HTR-8/SVneo (cell line): ENCODE data around the gene AGTRAP.
A peak's percentile ranks its signal among the peaks of the same experiment; 100 is the strongest.

Source experiments
- DNase-seq: peaks from one replicate; pipeline ENCODE4 v3.0.0; 2011; ENCODE audit warnings: low spot score, mixed read lengths; ENCODE audit not compliant: insufficient read length
- FAIRE-seq: peaks from 2 replicates; lab custom pipeline; 2011; peaks lifted over from hg19 to GRCh38; lab: Jason Lieb, UNC

The AGTRAP gene

GRCh38 chr1:11704691-11705475 is 31.1 kb upstream of the AGTRAP start:
- no peak for DNase-seq
- no peak for FAIRE-seq

- no peak for FAIRE-seq
- no peak for DNase-seq
Measured at GRCh38 chr1:11705596-11705995, 30.3 kb upstream of the AGTRAP start.

GRCh38 chr1:11706292-11706691 is 29.6 kb upstream of the AGTRAP start:
- FAIRE-seq (no peak), DNase-seq (no peak)

GRCh38 chr1:11707621-11708276 is 28.2 kb upstream of the AGTRAP start:
- DNase-seq (no peak), FAIRE-seq (no peak)

GRCh38 chr1:11708554-11709350 is 27.2 kb upstream of the AGTRAP start:
- FAIRE-seq (no peak), DNase-seq (no peak)

GRCh38 chr1:11711490-11711889 is 24.4 kb upstream of the AGTRAP start:
- no peak for FAIRE-seq
- DNase-seq = no peak

- FAIRE-seq = no peak
- no peak for DNase-seq
Measured at GRCh38 chr1:11712285-11712684, 23.7 kb upstream of the AGTRAP start.

GRCh38 chr1:11713095-11713494 is 22.8 kb upstream of the AGTRAP start:
- no peak for FAIRE-seq
- DNase-seq = no peak

GRCh38 chr1:11714831-11715575 is 20.9 kb upstream of the AGTRAP start:
- no peak for FAIRE-seq

GRCh38 chr1:11719313-11720032 is 16.5 kb upstream of the AGTRAP start:
- DNase-seq = peak; percentile 41
- FAIRE-seq = no peak

More at GRCh38 chr1:11714831-11715575, 20.9 kb upstream of the AGTRAP start:
- DNase-seq = no peak

GRCh38 chr1:11720033-11720376 is 15.9 kb upstream of the AGTRAP start:
- DNase-seq = no peak
- FAIRE-seq = no peak

- FAIRE-seq (no peak), DNase-seq (no peak)
Measured at GRCh38 chr1:11720525-11720924, 15.4 kb upstream of the AGTRAP start.

- DNase-seq (no peak), FAIRE-seq (no peak)
Measured at GRCh38 chr1:11721311-11721710, 14.6 kb upstream of the AGTRAP start.

GRCh38 chr1:11722538-11722937 is 13.4 kb upstream of the AGTRAP start:
- DNase-seq (no peak), FAIRE-seq (no peak)

GRCh38 chr1:11725616-11726015 is 10.3 kb upstream of the AGTRAP start:
- FAIRE-seq (no peak), DNase-seq (no peak)

- DNase-seq (no peak), FAIRE-seq (no peak)
Measured at GRCh38 chr1:11727119-11727518, 8.8 kb upstream of the AGTRAP start.

GRCh38 chr1:11728126-11728806 is 7.7 kb upstream of the AGTRAP start:
- DNase-seq (no peak), FAIRE-seq (peak; percentile 26)

- DNase-seq = no peak
- no peak for FAIRE-seq
Measured at GRCh38 chr1:11729155-11729497, 6.8 kb upstream of the AGTRAP start.
